GM12874 (cell line): Measurements from ENCODE around the gene SAMD13.

Source experiments
- CTCF ChIP-seq: IDR thresholded peaks from 2 replicates; pipeline ENCODE4 v1.5.1; 2011; ENCODE audit warnings: low read depth, mild to moderate bottlenecking, control low read depth, low read length, moderate library complexity; ENCODE audit not compliant: insufficient read depth

The SAMD13 gene

GRCh38 chr1:84386716-84387479, 85.4 kb downstream of the SAMD13 start:
- TF ChIP-seq CTCF, result no peak

- TF ChIP-seq CTCF, result no peak
Observed at GRCh38 chr1:84387480-84388163, 86.1 kb downstream of the SAMD13 start.

GRCh38 chr1:84390226-84390625, 88.7 kb downstream of the SAMD13 start:
- TF ChIP-seq CTCF, result no peak

GRCh38 chr1:84398175-84399155, 97.0 kb downstream of the SAMD13 start, which contains the start of gene DNASE2B:
Gene DNASE2B (plus strand): TSS chr1:84398484. CDS start chr1:84398565, 81 bp downstream.
- no peak for TF ChIP-seq CTCF
